Measurements from ENCODE around the gene ACSL1. TPM values are rescaled to one million over a fixed set of nuclear protein-coding genes. Genes with fewer than 3 reads are reported as not detected.
A peak's percentile ranks its signal among the peaks of the same experiment; 100 is the strongest.

ACSL1 gene
- total and polyA plus RNA-seq, 9 of the 15 experiments (the other 6 are each of a cell fraction or from before 2014, with no cell fraction given): 6.7 to 24.1 (median 15.0) TPM

DNA sequence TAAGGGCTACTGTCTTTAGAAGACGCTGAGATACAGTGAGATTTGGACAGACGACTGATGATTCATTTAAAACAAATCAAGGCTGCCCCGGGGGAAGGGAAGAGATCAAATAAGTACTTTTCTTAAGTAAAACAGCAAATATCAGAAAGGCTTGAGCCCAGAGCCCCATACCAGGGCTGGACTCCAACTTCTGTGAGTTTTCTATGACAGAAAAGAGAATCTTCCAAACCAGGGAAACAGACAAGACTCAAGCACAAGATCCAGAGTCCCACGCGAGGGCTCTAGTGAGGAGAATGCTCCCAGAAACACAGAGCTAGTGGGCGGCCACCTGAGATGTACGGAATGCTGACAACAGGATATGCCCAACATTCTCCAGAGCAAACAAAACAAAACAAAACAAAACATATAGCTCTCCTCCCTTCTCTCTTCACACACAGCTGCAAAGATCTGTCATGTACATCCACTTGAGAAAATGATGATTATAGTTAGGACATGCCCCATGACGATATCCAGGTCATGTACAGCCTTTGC lies 13.1 kb downstream of the ACSL1 start:
- Histone ChIP-seq H3K27me3 (ENCODE audit: control insufficient read depth in 2 of 2, insufficient read depth in 2 of 2, low read length in 2 of 2) (no peaks in the 10 kb centered on the region), H4K20me1 (replicated peaks; ENCODE audit: control insufficient read depth, insufficient read depth, low read length) (peaks cover 2% of the 10 kb centered on the region; the same call in 1 of the 2 replicates), H3K27ac (ENCODE audit: extremely low read depth, low read depth, low read length) (peak overlapping the region; percentile 50; the same call in 1 of the 3 replicates), H3K4me1 (replicated peaks in 1 of 2; ENCODE audit: control insufficient read depth in 2 of 2, insufficient read depth in 2 of 2, low read length in 2 of 2) (peaks cover 24 to 52% of the 10 kb centered on the region in 2 experiments), H2AFZ (ENCODE audit: low read depth, low read length) (peak overlapping the region; percentile 33; the same call in 1 of the 2 replicates), H3K36me3 (ENCODE audit: control insufficient read depth, insufficient read depth, low read length) (no peaks in the 10 kb centered on the region), H3K9me1 (ENCODE audit: control insufficient read depth, insufficient read depth, low read length) (no peaks in the 10 kb centered on the region), H3K9me3 (replicated peaks; ENCODE audit: control insufficient read depth, insufficient read depth, low read depth, low read length) (no peaks in the 10 kb centered on the region), H3K9ac (ENCODE audit: insufficient read depth in 1 of 2, low read depth in 2 of 2, low read length in 2 of 2) (peak overlapping the region in 1 of 2 experiments; percentile 47; a peak in 2 of 4 replicates), H3K4me3 (no peak overlapping the region), H3K79me2 (ENCODE audit: control insufficient read depth, insufficient read depth, low read length) (peaks cover 6% of the 10 kb centered on the region; the same call in 1 of the 3 replicates), H3K4me2 (ENCODE audit: insufficient read depth, low read length) (peak overlapping the region; percentile 47)
- ATAC-seq: peak; percentile 3; the same call in 2 of the 3 replicates
- ChIA-PET POLR2A (interaction anchor here (0.6 to 1.0 kb wide), 2 partner anchors 13 to 19 kb away, joined by 3 to 4 read pairs; partner anchors contain the start of gene ACSL1), CTCF (ENCODE audit: low intra/inter-chr PET ratio) (no interaction called here)
- in situ Hi-C loops (cut with MboI): no loop called here
- DNase-seq (ENCODE audit: extremely low read depth in 1 of 4, low spot score in 3 of 4): no peak
- WGBS (ENCODE audit: insufficient coverage, low coverage, missing lambda C conversion rate): 25% methylated on average over 8 of the region's 8 CpGs
- no peak for FAIRE-seq
- intact Hi-C loops (cut with micrococcal nuclease): no loop called here
- no TSS peak for BruUV-seq (replicated peaks)
- TF ChIP-seq ARID3A (IDR thresholded peaks at IDR 0.05; ENCODE audit: borderline replicate concordance, low read depth, low read length) (0 out of 2 replicates have a peak, but pooled peaks have one; percentile 6), JUND (IDR thresholded peaks at IDR 0.05; ENCODE audit: borderline replicate concordance, low read depth, low read length) (no peak), JUND (tag; IDR thresholded peaks at IDR 0.05; ENCODE audit: borderline replicate concordance, low read depth, low read length) (no peak), NFRKB (IDR thresholded peaks at IDR 0.05; ENCODE audit: low read depth) (peak; percentile 20; the same call in 1 of the 2 replicates), NRF1 (conservative IDR thresholded peaks at IDR 0.05 in 1 of 2, IDR thresholded peaks at IDR 0.05 in 1 of 2) (no peak), GABPB1 (CRISPR knock-in tag; IDR thresholded peaks at IDR 0.05) (0 out of 2 replicates have a peak, but pooled peaks have one; percentile 42), SNRNP70 (optimal IDR thresholded peaks at IDR 0.05; ENCODE audit: low read depth, low read length) (no peak), MTA3 (IDR thresholded peaks at IDR 0.05; ENCODE audit: borderline replicate concordance) (no peak)
- TF ChIP-seq, protein P1, sequence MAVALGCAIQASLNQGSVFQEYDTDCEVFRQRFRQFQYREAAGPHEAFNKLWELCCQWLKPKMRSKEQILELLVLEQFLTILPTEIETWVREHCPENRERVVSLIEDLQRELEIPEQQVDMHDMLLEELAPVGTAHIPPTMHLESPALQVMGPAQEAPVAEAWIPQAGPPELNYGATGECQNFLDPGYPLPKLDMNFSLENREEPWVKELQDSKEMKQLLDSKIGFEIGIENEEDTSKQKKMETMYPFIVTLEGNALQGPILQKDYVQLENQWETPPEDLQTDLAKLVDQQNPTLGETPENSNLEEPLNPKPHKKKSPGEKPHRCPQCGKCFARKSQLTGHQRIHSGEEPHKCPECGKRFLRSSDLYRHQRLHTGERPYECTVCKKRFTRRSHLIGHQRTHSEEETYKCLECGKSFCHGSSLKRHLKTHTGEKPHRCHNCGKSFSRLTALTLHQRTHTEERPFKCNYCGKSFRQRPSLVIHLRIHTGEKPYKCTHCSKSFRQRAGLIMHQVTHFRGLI (CRISPR knock-in tag; IDR thresholded peaks at IDR 0.05): no peak

All from K562 (cell line).